ENCODE results near the gene SPDYE2B. TPM values are rescaled to one million over a fixed set of nuclear protein-coding genes. Genes with fewer than 3 reads are reported as not detected.
"Not testable (repeated sequence)": the region's sequence is repeated elsewhere in the genome, so short reads cannot be mapped to it uniquely, and the experiment has no call there.

SPDYE2B gene
- total RNA-seq, result not detected in 2 replicates

GRCh38 chr7:102649924-102650323 lies at the start of gene SPDYE2B:
Gene SPDYE2B (plus strand): TSS chr7:102650319. CDS start chr7:102652349, 2,030 bp downstream.
- DNase-seq (ENCODE audit: low read depth in 2 of 2), result not testable (repeated sequence)

- not testable (repeated sequence) for DNase-seq (ENCODE audit: low read depth in 2 of 2)
These were observed 47.8 kb upstream of the SPDYE2B start for GRCh38 chr7:102602317-102602716.

GRCh38 chr7:102604431-102605145 lies 45.5 kb upstream of the SPDYE2B start:
- DNase-seq (ENCODE audit: low read depth in 2 of 2), result not testable (repeated sequence)

GRCh38 chr7:102606848-102607247 lies 43.3 kb upstream of the SPDYE2B start:
- DNase-seq (ENCODE audit: low read depth in 2 of 2), result not testable (repeated sequence)

GRCh38 chr7:102609734-102610133 lies 40.4 kb upstream of the SPDYE2B start:
- not testable (repeated sequence) for DNase-seq (ENCODE audit: low read depth in 2 of 2)

GRCh38 chr7:102610441-102610840 lies 39.7 kb upstream of the SPDYE2B start:
- DNase-seq (ENCODE audit: low read depth in 2 of 2), result not testable (repeated sequence)

- not testable (repeated sequence) for DNase-seq (ENCODE audit: low read depth in 2 of 2)
These were observed 39.0 kb upstream of the SPDYE2B start for GRCh38 chr7:102611013-102611674.

- peak; percentile 33 to 52 for DNase-seq (ENCODE audit: low read depth in 2 of 2)
These were observed 38.3 kb upstream of the SPDYE2B start for GRCh38 chr7:102611675-102612325.

GRCh38 chr7:102613575-102614345 lies 36.4 kb upstream of the SPDYE2B start:
- DNase-seq (ENCODE audit: low read depth in 2 of 2), result not testable (repeated sequence)

- not testable (repeated sequence) for DNase-seq (ENCODE audit: low read depth in 2 of 2)
These were observed 35.8 kb upstream of the SPDYE2B start for GRCh38 chr7:102614346-102614697.

GRCh38 chr7:102614873-102615272 lies 35.2 kb upstream of the SPDYE2B start:
- not testable (repeated sequence) for DNase-seq (ENCODE audit: low read depth in 2 of 2)

- DNase-seq (ENCODE audit: low read depth in 2 of 2), result not testable (repeated sequence)
These were observed 34.2 kb upstream of the SPDYE2B start for GRCh38 chr7:102615930-102616329.

GRCh38 chr7:102616507-102617125 lies 33.5 kb upstream of the SPDYE2B start, which contains the start of gene RASA4:
Gene RASA4 (minus strand): TSS chr7:102616756. CDS start chr7:102616689, 67 bp downstream.
- DNase-seq (ENCODE audit: low read depth in 2 of 2), result peak in 1 of 2 donors; percentile 9

- not testable (repeated sequence) for DNase-seq (ENCODE audit: low read depth in 2 of 2)
These were observed 32.0 kb upstream of the SPDYE2B start for GRCh38 chr7:102618122-102618521.

- DNase-seq (ENCODE audit: low read depth in 2 of 2), result not testable (repeated sequence)
These were observed 22.7 kb upstream of the SPDYE2B start for GRCh38 chr7:102627271-102627904.

GRCh38 chr7:102630622-102631021 lies 19.5 kb upstream of the SPDYE2B start:
- not testable (repeated sequence) for DNase-seq (ENCODE audit: low read depth in 2 of 2)

- not testable (repeated sequence) for DNase-seq (ENCODE audit: low read depth in 2 of 2)
These were observed 15.8 kb upstream of the SPDYE2B start for GRCh38 chr7:102634299-102634698.

- not testable (repeated sequence) for DNase-seq (ENCODE audit: low read depth in 2 of 2)
These were observed 14.8 kb upstream of the SPDYE2B start for GRCh38 chr7:102635354-102635753.

- DNase-seq (ENCODE audit: low read depth in 2 of 2), result not testable (repeated sequence)
These were observed 13.2 kb upstream of the SPDYE2B start for GRCh38 chr7:102636956-102637355.

GRCh38 chr7:102638848-102639247 lies 11.3 kb upstream of the SPDYE2B start:
- not testable (repeated sequence) for DNase-seq (ENCODE audit: low read depth in 2 of 2)

Data from lung microvascular endothelial cell (primary cell).